ENCODE data around the gene CRYBB3. TPM values are rescaled to one million over a fixed set of nuclear protein-coding genes. Genes with fewer than 3 reads are reported as not detected.
"Not testable (repeated sequence)": the region's sequence is repeated elsewhere in the genome, so short reads cannot be mapped to it uniquely, and the experiment has no call there.

Gene CRYBB3
- total RNA-seq, 2 donors from 2014 or later: not detected

- ATAC-seq (peak; percentile 57), DNase-seq (peak in 2 of 3 donors; percentile 16 to 40)
- Mint-ChIP-seq H3K27ac (no peak overlapping the region), H3K4me3 (no peak overlapping the region), H3K4me1 (peaks cover 3% of the 10 kb centered on the region), H3K27me3 (peaks cover 4% of the 10 kb centered on the region), H3K36me3 (ENCODE audit: low read depth) (no peaks in the 10 kb centered on the region)
- no peaks in the 10 kb centered on the region for H3K9me3 ChIP-seq (ENCODE audit: control insufficient read depth, low read length, poor library complexity, severe bottlenecking)
These were observed 2.7 kb downstream of the CRYBB3 start for GRCh38 chr22:25202290-25202921.

DNA sequence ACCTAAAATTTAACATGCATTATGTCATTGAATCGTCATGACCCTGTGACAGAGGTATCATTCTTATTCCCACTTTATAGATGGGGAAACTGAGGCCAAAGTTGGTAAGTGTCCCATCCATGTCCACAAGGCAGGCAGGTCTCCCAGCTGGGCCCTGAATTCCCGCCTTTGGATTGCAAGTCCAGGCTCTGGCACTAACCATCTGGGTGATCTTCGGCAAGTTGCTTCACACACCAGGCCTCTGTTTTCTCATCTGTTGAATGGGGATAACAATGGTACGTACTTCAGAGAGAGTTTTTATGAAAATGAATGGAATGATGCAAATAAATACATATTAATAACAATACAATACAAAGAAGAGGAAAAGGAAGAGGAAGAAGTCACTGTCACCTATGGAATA, 3.4 kb downstream of the CRYBB3 start:
- ATAC-seq (no peak), DNase-seq (no peak)
- Mint-ChIP-seq H3K4me3 (no peak overlapping the region), H3K4me1 (peaks cover 3% of the 10 kb centered on the region), H3K27me3 (peaks cover 4% of the 10 kb centered on the region), H3K27ac (no peak overlapping the region), H3K36me3 (ENCODE audit: low read depth) (no peaks in the 10 kb centered on the region)
- H3K9me3 ChIP-seq (ENCODE audit: control insufficient read depth, low read length, poor library complexity, severe bottlenecking): no peaks in the 10 kb centered on the region

DNA sequence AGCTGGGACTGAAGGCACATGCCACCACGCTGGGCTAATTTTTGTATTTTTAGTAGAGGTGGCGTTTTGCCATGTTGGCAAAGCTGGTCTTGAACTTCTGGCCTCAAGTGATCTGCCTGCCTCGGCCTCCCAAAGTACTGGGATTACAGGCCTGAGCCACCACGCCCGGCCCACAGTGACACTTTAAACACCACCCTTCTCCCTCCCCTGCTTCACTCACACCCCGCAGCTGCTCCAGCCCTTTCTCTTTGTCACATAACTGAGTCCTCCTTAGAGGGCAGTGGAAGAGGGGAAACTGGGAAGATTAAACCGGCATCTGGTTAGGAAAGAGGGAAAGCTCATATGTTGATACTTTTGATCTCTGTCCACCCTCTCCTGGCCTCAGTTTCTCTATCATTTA, 4.9 kb downstream of the CRYBB3 start:
- H3K27me3 Mint-ChIP-seq; H3K4me3 Mint-ChIP-seq; ATAC-seq; H3K36me3 Mint-ChIP-seq (ENCODE audit: low read depth); H3K27ac Mint-ChIP-seq; H3K9me3 ChIP-seq (ENCODE audit: control insufficient read depth, low read length, poor library complexity, severe bottlenecking); DNase-seq; H3K4me1 Mint-ChIP-seq: not testable (repeated sequence)

GRCh38 chr22:25205847-25206246, 6.2 kb downstream of the CRYBB3 start:
- H3K4me3 Mint-ChIP-seq: no peak overlapping the region
- H3K9me3 ChIP-seq (ENCODE audit: control insufficient read depth, low read length, poor library complexity, severe bottlenecking): no peaks in the 10 kb centered on the region
- no peaks in the 10 kb centered on the region for H3K27me3 Mint-ChIP-seq
- no peak for ATAC-seq
- H3K36me3 Mint-ChIP-seq (ENCODE audit: low read depth): no peaks in the 10 kb centered on the region
- H3K27ac Mint-ChIP-seq: no peak overlapping the region
- peaks cover 3% of the 10 kb centered on the region for H3K4me1 Mint-ChIP-seq
- no peak for DNase-seq

- Mint-ChIP-seq H3K4me1 (peaks cover 3% of the 10 kb centered on the region), H3K4me3 (no peak overlapping the region), H3K36me3 (ENCODE audit: low read depth) (no peaks in the 10 kb centered on the region), H3K27ac (no peak overlapping the region), H3K27me3 (no peaks in the 10 kb centered on the region)
- no peaks in the 10 kb centered on the region for H3K9me3 ChIP-seq (ENCODE audit: control insufficient read depth, low read length, poor library complexity, severe bottlenecking)
- DNase-seq: no peak
- ATAC-seq: no peak
These were observed 7.3 kb downstream of the CRYBB3 start for GRCh38 chr22:25206998-25207397.

GRCh38 chr22:25207553-25208157, 8.0 kb downstream of the CRYBB3 start:
- no peaks in the 10 kb centered on the region for H3K27me3 Mint-ChIP-seq
- no peak for DNase-seq
- no peaks in the 10 kb centered on the region for H3K9me3 ChIP-seq (ENCODE audit: control insufficient read depth, low read length, poor library complexity, severe bottlenecking)
- no peak for ATAC-seq
- H3K4me1 Mint-ChIP-seq: no peaks in the 10 kb centered on the region
- H3K4me3 Mint-ChIP-seq: no peak overlapping the region
- no peak overlapping the region for H3K27ac Mint-ChIP-seq
- H3K36me3 Mint-ChIP-seq (ENCODE audit: low read depth): no peaks in the 10 kb centered on the region

GRCh38 chr22:25208328-25208727, 8.7 kb downstream of the CRYBB3 start:
- no peak for ATAC-seq
- H3K36me3 Mint-ChIP-seq (ENCODE audit: low read depth): no peaks in the 10 kb centered on the region

GRCh38 chr22:25208743-25209505, 9.3 kb downstream of the CRYBB3 start:
- ATAC-seq: no peak
- Mint-ChIP-seq H3K4me3 (no peak overlapping the region), H3K4me1 (no peaks in the 10 kb centered on the region), H3K27ac (no peak overlapping the region), H3K27me3 (peaks cover 4% of the 10 kb centered on the region), H3K36me3 (ENCODE audit: low read depth) (no peaks in the 10 kb centered on the region)
- no peak for DNase-seq
- H3K9me3 ChIP-seq (ENCODE audit: control insufficient read depth, low read length, poor library complexity, severe bottlenecking): no peaks in the 10 kb centered on the region

More at GRCh38 chr22:25208328-25208727, 8.7 kb downstream of the CRYBB3 start:
- H3K27ac Mint-ChIP-seq: no peak overlapping the region
- no peaks in the 10 kb centered on the region for H3K27me3 Mint-ChIP-seq
- DNase-seq: no peak
- H3K4me1 Mint-ChIP-seq: no peaks in the 10 kb centered on the region
- no peak overlapping the region for H3K4me3 Mint-ChIP-seq
- H3K9me3 ChIP-seq (ENCODE audit: control insufficient read depth, low read length, poor library complexity, severe bottlenecking): no peaks in the 10 kb centered on the region

- ATAC-seq (no peak), DNase-seq (no peak)
- H3K4me3 Mint-ChIP-seq: no peak overlapping the region
- no peaks in the 10 kb centered on the region for H3K9me3 ChIP-seq (ENCODE audit: control insufficient read depth, low read length, poor library complexity, severe bottlenecking)
- no peak overlapping the region for H3K27ac Mint-ChIP-seq
- no peaks in the 10 kb centered on the region for H3K36me3 Mint-ChIP-seq (ENCODE audit: low read depth)
- H3K4me1 Mint-ChIP-seq: no peaks in the 10 kb centered on the region
- H3K27me3 Mint-ChIP-seq: peaks cover 11% of the 10 kb centered on the region
These were observed 11.1 kb downstream of the CRYBB3 start for GRCh38 chr22:25210793-25211192.

DNA sequence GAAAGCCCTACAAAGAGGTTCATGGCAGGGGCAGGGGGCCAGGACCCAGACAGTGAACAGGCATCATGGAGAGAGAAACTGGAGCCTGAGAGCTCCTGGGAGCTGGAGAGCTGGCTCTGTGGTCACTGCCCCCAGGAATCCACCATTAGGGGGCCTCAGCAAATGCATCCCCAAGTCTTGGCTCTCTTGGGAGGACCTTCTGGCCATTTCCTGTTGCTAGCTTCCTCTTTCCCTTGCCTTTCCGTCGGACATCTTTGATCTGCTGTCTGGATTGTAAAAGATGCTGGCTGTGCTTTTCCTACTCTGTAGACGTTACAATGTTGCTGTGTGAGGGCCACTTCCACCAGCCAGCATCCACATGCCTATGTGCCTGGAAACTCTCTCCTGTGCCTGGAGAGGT, 12.7 kb downstream of the CRYBB3 start:
- ATAC-seq (no peak), DNase-seq (no peak)
- Mint-ChIP-seq H3K27ac (no peak overlapping the region), H3K36me3 (ENCODE audit: low read depth) (no peaks in the 10 kb centered on the region), H3K4me1 (no peaks in the 10 kb centered on the region), H3K27me3 (peaks cover 24% of the 10 kb centered on the region), H3K4me3 (no peak overlapping the region)
- no peaks in the 10 kb centered on the region for H3K9me3 ChIP-seq (ENCODE audit: control insufficient read depth, low read length, poor library complexity, severe bottlenecking)

- H3K9me3 ChIP-seq (ENCODE audit: control insufficient read depth, low read length, poor library complexity, severe bottlenecking): no peaks in the 10 kb centered on the region
- H3K36me3 Mint-ChIP-seq (ENCODE audit: low read depth): no peaks in the 10 kb centered on the region
- no peak overlapping the region for H3K4me3 Mint-ChIP-seq
- DNase-seq: no peak
- H3K27me3 Mint-ChIP-seq: peaks cover 33% of the 10 kb centered on the region
- H3K27ac Mint-ChIP-seq: no peak overlapping the region
- H3K4me1 Mint-ChIP-seq: no peaks in the 10 kb centered on the region
- no peak for ATAC-seq
These were observed 13.6 kb downstream of the CRYBB3 start for GRCh38 chr22:25213221-25213620.

DNA sequence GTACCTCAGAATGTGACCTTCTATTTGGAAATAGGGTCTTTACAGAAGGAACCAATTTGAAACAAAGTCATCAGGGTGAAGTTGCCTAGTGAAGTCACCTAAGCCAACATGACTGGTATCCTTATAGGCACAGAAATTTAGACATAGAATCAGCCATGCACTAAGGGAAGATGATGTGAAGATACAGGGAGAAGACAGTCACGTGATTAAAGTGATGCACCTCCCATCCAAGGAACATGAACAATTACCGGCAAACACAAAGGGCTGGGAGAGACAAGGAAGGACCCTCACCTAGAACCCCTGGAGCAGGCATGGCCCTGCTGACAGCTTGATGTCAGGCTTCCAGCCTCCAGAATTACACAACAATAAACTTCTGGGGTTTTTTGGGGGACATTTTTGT, 16.6 kb downstream of the CRYBB3 start:
- ATAC-seq (no peak), DNase-seq (no peak)
- Mint-ChIP-seq H3K36me3 (ENCODE audit: low read depth) (no peaks in the 10 kb centered on the region), H3K4me1 (no peaks in the 10 kb centered on the region), H3K27me3 (peaks cover 47% of the 10 kb centered on the region), H3K4me3 (no peak overlapping the region), H3K27ac (no peak overlapping the region)
- no peaks in the 10 kb centered on the region for H3K9me3 ChIP-seq (ENCODE audit: control insufficient read depth, low read length, poor library complexity, severe bottlenecking)

DNA sequence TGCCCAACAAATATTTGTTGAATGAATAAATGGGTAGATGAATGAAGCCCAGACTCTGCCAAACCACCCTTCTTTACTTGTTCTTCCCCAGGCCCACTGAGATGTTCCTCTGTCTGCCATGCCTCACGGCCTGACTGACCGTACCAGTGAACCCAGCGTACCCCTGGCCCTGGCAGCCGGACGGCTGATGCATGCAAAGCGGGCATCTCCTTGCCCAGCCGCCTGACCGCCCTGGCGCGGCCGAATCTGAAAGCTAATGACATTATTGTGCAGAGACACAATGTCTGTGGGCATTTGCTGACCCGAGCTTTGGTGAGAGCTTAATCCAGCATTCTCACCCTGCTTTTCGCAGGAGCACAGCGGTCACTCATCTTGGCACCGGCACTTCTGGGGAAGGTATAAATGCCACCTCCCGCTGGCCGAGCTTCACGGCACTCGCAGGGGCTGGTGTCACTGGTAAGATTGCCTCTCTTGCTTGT, 19.6 kb downstream of the CRYBB3 start, which contains the start of gene CRYBB2:
Gene CRYBB2, plus strand, starts transcription at position 429 of the 479 bp plus-strand sequence. CDS start 1,791 bp downstream, outside the sequence.
- H3K9me3 ChIP-seq (ENCODE audit: control insufficient read depth, low read length, poor library complexity, severe bottlenecking): no peaks in the 10 kb centered on the region
- no peak for ATAC-seq
- Mint-ChIP-seq H3K4me1 (no peaks in the 10 kb centered on the region), H3K27me3 (peaks cover 61% of the 10 kb centered on the region), H3K36me3 (ENCODE audit: low read depth) (no peaks in the 10 kb centered on the region), H3K4me3 (no peak within 1 kb of the TSS), H3K27ac (no peak within 1 kb of the TSS)
- DNase-seq: no peak
